NCI-H2227 treated with DMSO at 0.1 percent for 48 hours (cell line): ENCODE results near the gene CD200R1L.

ENCODE experiments used
- DNase-seq: peaks from one replicate; lab custom pipeline; 2025; lab: John Stamatoyannopoulos, UW

Gene CD200R1L

GRCh38 chr3:112818289-112818688 is 28.4 kb downstream of the CD200R1L start:
- DNase-seq: no peak

GRCh38 chr3:112817797-112818196 is 28.9 kb downstream of the CD200R1L start:
- no peak for DNase-seq

- no peak for DNase-seq
Measured at GRCh38 chr3:112817271-112817670, 29.4 kb downstream of the CD200R1L start.

GRCh38 chr3:112815981-112816380 is 30.7 kb downstream of the CD200R1L start:
- no peak for DNase-seq

- DNase-seq: no peak
Measured at GRCh38 chr3:112814266-112814665, 32.4 kb downstream of the CD200R1L start.

GRCh38 chr3:112813723-112814171 is 32.9 kb downstream of the CD200R1L start:
- DNase-seq: no peak

GRCh38 chr3:112813016-112813415 is 33.6 kb downstream of the CD200R1L start:
- DNase-seq: no peak

- no peak for DNase-seq
Measured at GRCh38 chr3:112811917-112812660, 34.6 kb downstream of the CD200R1L start.

- DNase-seq: no peak
Measured at GRCh38 chr3:112811131-112811884, 35.4 kb downstream of the CD200R1L start.

- no peak for DNase-seq
Measured at GRCh38 chr3:112810561-112810960, 36.1 kb downstream of the CD200R1L start.

GRCh38 chr3:112808136-112808535 is 38.5 kb downstream of the CD200R1L start:
- DNase-seq: no peak

- DNase-seq: no peak
Measured at GRCh38 chr3:112807685-112808084, 39.0 kb downstream of the CD200R1L start.

GRCh38 chr3:112806903-112807302 is 39.8 kb downstream of the CD200R1L start:
- DNase-seq: no peak

GRCh38 chr3:112805126-112805525 is 41.5 kb downstream of the CD200R1L start:
- no peak for DNase-seq

GRCh38 chr3:112804021-112804420 is 42.6 kb downstream of the CD200R1L start:
- no peak for DNase-seq

GRCh38 chr3:112803467-112803866 is 43.2 kb downstream of the CD200R1L start:
- no peak for DNase-seq

GRCh38 chr3:112802338-112802737 is 44.3 kb downstream of the CD200R1L start:
- DNase-seq: no peak

- no peak for DNase-seq
Measured at GRCh38 chr3:112799946-112800345, 46.7 kb downstream of the CD200R1L start.

GRCh38 chr3:112794622-112795172 is 52.0 kb downstream of the CD200R1L start:
- no peak for DNase-seq

GRCh38 chr3:112793326-112794081 is 53.2 kb downstream of the CD200R1L start:
- no peak for DNase-seq

GRCh38 chr3:112791736-112792135 is 54.9 kb downstream of the CD200R1L start:
- DNase-seq: no peak

GRCh38 chr3:112789787-112790186 is 56.9 kb downstream of the CD200R1L start:
- no peak for DNase-seq
